Peyer's patch (tissue), 4 donors: ENCODE data around the gene IPO8. TPM values are rescaled to one million over a fixed set of nuclear protein-coding genes. Genes with fewer than 3 reads are reported as not detected.
"Not testable (repeated sequence)": the region's sequence is repeated elsewhere in the genome, so short reads cannot be mapped to it uniquely, and the experiment has no call there.

ENCODE experiments used
- DNase-seq, 3 donors: peaks; one replicate each; pipeline ENCODE4 v3.0.0-alpha.2; 2017 to 2019
- H3K27ac ChIP-seq, 4 donors: fragments of 200-600 bp; sonication (generic); one replicate each; pipeline ENCODE4 v1.5.1; 2016 to 2019
- H3K27me3 ChIP-seq, 2 donors: fragments of 200-600 bp; sonication (generic); one replicate each; pipeline ENCODE4 v1.5.1; 2019
- H3K36me3 ChIP-seq, 3 donors: fragments of 200-600 bp; sonication (generic); one replicate each; pipeline ENCODE4 v1.5.1; 2016 to 2019
- H3K4me1 ChIP-seq, 4 donors: fragments of 200-600 bp; sonication (generic); one replicate each; pipeline ENCODE4 v1.5.1; 2016 to 2019
- H3K4me3 ChIP-seq, 4 donors: fragments of 200-600 bp; sonication (generic); 1 replicate in 3 of 4; 2 replicates in 1 of 4; pipeline ENCODE4 v1.5.1; 2016 to 2019; ENCODE audit warnings: mild to moderate bottlenecking in 1 of 4
- H3K9me3 ChIP-seq, 4 donors: fragments of 200-600 bp; sonication (generic); one replicate each; pipeline ENCODE4 v1.5.1; 2016 to 2019; ENCODE audit warnings: mild to moderate bottlenecking in 1 of 4
- CTCF ChIP-seq, 6 experiments: fragments of 450-650 bp in 4 of 6; fragments of 200-600 bp in 2 of 6; sonication (generic) in 1 of 6; IDR thresholded peaks; one replicate each; pipeline ENCODE4 v1.5.1; 2017 to 2019; ENCODE audit warnings: antibody characterized with exemption in 6 of 6, mild to moderate bottlenecking in 3 of 6, moderate library complexity in 1 of 6
- POLR2A ChIP-seq, 2 donors: fragments of 450-650 bp; IDR thresholded peaks; one replicate each; pipeline ENCODE4 v1.5.1; 2017; ENCODE audit warnings: antibody characterized with exemption in 2 of 2, mild to moderate bottlenecking in 2 of 2, moderate library complexity in 2 of 2
- total RNA-seq, 4 donors: library from RNA; depleted of rRNA; stranded (reverse); fragments of >200 nt; gene quantifications; one replicate each; pipeline ENCODE4 v1.1.0, GENCODE V29; 2016

Gene IPO8
- total RNA-seq, 4 donors from 2014 or later: 40.1 to 65.2 (median 59.3) TPM

- DNase-seq: no peak
- no peak for TF ChIP-seq POLR2A (IDR thresholded peaks at IDR 0.05)
- no peak for TF ChIP-seq CTCF (IDR thresholded peaks at IDR 0.05)
- no peak overlapping the region for H3K27ac ChIP-seq
- no peaks in the 10 kb centered on the region for H3K36me3 ChIP-seq
- H3K4me3 ChIP-seq: no peak overlapping the region
- H3K27me3 ChIP-seq: no peaks in the 10 kb centered on the region
- H3K9me3 ChIP-seq: no peaks in the 10 kb centered on the region
- no peaks in the 10 kb centered on the region for H3K4me1 ChIP-seq
Observed at GRCh38 chr12:30603129-30603528, 92.5 kb downstream of the IPO8 start.

DNA sequence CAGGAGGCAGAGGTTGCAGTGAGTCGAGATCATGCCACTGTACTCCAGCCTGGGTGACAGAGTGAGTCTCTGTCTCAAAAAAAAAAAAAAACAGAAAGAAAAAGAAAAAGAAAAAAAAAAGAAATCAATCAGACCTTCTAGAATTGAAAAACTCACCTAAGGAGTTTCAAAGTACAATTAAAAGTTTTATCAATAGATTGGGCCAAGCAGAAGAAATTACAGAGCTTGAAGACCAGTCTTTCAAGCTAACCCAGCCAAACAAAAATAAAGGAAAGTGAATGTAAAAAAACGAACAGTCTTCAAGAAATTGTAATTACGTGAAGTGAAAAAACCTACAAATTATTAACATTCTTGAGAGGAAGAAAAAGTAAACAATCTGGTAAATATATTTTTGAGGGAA lies 93.0 kb downstream of the IPO8 start:
- Histone ChIP-seq H3K4me3 (no peak overlapping the region), H3K9me3 (no peaks in the 10 kb centered on the region), H3K27me3 (no peaks in the 10 kb centered on the region), H3K36me3 (no peaks in the 10 kb centered on the region), H3K4me1 (no peaks in the 10 kb centered on the region), H3K27ac (no peak overlapping the region)
- TF ChIP-seq CTCF (IDR thresholded peaks at IDR 0.05) (no peak), POLR2A (IDR thresholded peaks at IDR 0.05) (no peak)
- DNase-seq: no peak

GRCh38 chr12:30599608-30600007 lies 96.1 kb downstream of the IPO8 start:
- TF ChIP-seq CTCF (IDR thresholded peaks at IDR 0.05) (no peak), POLR2A (IDR thresholded peaks at IDR 0.05) (no peak)
- no peaks in the 10 kb centered on the region for H3K9me3 ChIP-seq
- no peak overlapping the region for H3K27ac ChIP-seq
- H3K27me3 ChIP-seq: no peaks in the 10 kb centered on the region
- no peaks in the 10 kb centered on the region for H3K4me1 ChIP-seq
- no peak for DNase-seq
- no peaks in the 10 kb centered on the region for H3K36me3 ChIP-seq
- H3K4me3 ChIP-seq: no peak overlapping the region

GRCh38 chr12:30598889-30599288 lies 96.8 kb downstream of the IPO8 start:
- H3K4me3 ChIP-seq: no peak overlapping the region
- H3K36me3 ChIP-seq: no peaks in the 10 kb centered on the region
- TF ChIP-seq CTCF (IDR thresholded peaks at IDR 0.05) (no peak), POLR2A (IDR thresholded peaks at IDR 0.05) (no peak)
- H3K4me1 ChIP-seq: no peaks in the 10 kb centered on the region
- H3K27ac ChIP-seq: no peak overlapping the region
- H3K27me3 ChIP-seq: no peaks in the 10 kb centered on the region
- H3K9me3 ChIP-seq: no peaks in the 10 kb centered on the region
- DNase-seq: no peak

DNA sequence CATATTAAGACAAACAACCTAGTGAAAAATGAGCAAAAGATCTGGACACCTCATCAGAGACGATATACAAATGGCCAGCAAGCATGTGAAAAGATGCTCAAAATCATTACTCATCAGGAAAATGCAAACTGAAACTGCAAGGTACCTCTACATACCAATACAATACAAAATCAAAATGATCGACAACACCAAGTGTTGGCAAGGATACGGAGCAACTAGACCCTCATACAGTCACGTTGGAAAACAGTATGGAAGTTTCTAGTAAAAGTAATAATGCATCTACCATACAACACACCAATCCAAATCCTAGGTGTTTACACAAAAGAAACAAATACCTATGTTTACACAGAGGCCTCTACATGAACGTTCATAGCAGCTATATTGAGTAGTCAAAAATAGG lies 99.9 kb downstream of the IPO8 start:
- no peak for DNase-seq
- TF ChIP-seq CTCF (IDR thresholded peaks at IDR 0.05) (no peak), POLR2A (IDR thresholded peaks at IDR 0.05) (no peak)
- H3K4me1 ChIP-seq: no peaks in the 10 kb centered on the region

DNA sequence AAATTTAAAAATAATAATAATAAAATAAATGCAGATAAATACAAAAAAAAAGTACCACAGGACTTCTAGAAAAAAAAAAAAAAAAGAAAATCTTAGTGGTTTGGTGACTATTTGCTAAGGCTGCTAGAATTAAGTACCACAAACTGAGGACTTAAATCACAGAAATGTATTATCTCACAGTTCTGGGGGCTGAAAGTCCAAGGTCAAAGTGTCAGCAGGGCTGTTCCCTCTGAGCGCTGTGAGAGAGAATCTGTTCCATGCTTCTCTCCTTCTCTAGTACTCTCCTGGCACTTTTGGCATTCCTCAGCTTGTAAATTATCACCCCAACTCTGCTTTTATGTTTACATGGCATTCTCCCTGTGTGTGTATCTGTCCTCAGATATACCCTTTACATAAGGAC lies 101.2 kb downstream of the IPO8 start:
- no peak overlapping the region for H3K27ac ChIP-seq
- H3K27me3 ChIP-seq: no peaks in the 10 kb centered on the region
- no peaks in the 10 kb centered on the region for H3K36me3 ChIP-seq
- DNase-seq: no peak
- H3K4me1 ChIP-seq: no peaks in the 10 kb centered on the region
- no peak for TF ChIP-seq CTCF (IDR thresholded peaks at IDR 0.05)
- no peak for TF ChIP-seq POLR2A (IDR thresholded peaks at IDR 0.05)
- no peak overlapping the region for H3K4me3 ChIP-seq
- H3K9me3 ChIP-seq: no peaks in the 10 kb centered on the region

More for the DNA sequence above, 99.9 kb downstream of the IPO8 start:
- Histone ChIP-seq H3K9me3 (no peaks in the 10 kb centered on the region), H3K4me3 (no peak overlapping the region), H3K27ac (no peak overlapping the region), H3K27me3 (no peaks in the 10 kb centered on the region), H3K36me3 (no peaks in the 10 kb centered on the region)

GRCh38 chr12:30588572-30588971 lies 107.1 kb downstream of the IPO8 start:
- H3K27ac ChIP-seq, H3K27me3 ChIP-seq, H3K4me3 ChIP-seq, H3K9me3 ChIP-seq, DNase-seq, H3K36me3 ChIP-seq, H3K4me1 ChIP-seq: not testable (repeated sequence)
